Spleen (tissue), 7 donors: ENCODE measurements around the gene TTC19.

ENCODE experiments used
- POLR2A ChIP-seq, 3 donors: fragments of 450-650 bp; IDR thresholded peaks; one replicate each; pipeline ENCODE4 v1.5.1; 2017; ENCODE audit warnings: antibody characterized with exemption in 3 of 3, mild to moderate bottlenecking in 1 of 3
- POLR2AphosphoS5 ChIP-seq, 3 donors: sonication (generic); formaldehyde crosslinking; IDR thresholded peaks; one replicate each; pipeline ENCODE4 v1.5.1; 2017; ENCODE audit warnings: antibody characterized with exemption in 3 of 3
- TF ChIP-seq, protein P1 (sequence below), 11 experiments: fragments of 200-600 bp in 7 of 11; fragments of 450-650 bp in 4 of 11; sonication (generic) in 4 of 11; IDR thresholded peaks in 8 of 11; conservative IDR thresholded peaks in 3 of 11; 1 replicate in 7 of 11; 2 replicates in 4 of 11; pipeline versions ENCODE4 v1.4.0 to v1.8.0; 2016 to 2021; ENCODE audit warnings: antibody characterized with exemption in 11 of 11, inconsistent platforms in 4 of 11, mild to moderate bottlenecking in 1 of 11
- donor health status: DM: no; HTN: no; CAD: no; lungs with moderate emphysema.
- donor health status: DM: no; HTN: no; CAD: no.
- donor health status: DM: no; HTN: no; CAD: no.

GRCh38 chr17:16026895-16027294 lies 27.3 kb downstream of the TTC19 start:
- TF ChIP-seq POLR2AphosphoS5 (IDR thresholded peaks at IDR 0.05) (no peak), POLR2A (IDR thresholded peaks at IDR 0.05) (no peak)
- TF ChIP-seq, protein P1, sequence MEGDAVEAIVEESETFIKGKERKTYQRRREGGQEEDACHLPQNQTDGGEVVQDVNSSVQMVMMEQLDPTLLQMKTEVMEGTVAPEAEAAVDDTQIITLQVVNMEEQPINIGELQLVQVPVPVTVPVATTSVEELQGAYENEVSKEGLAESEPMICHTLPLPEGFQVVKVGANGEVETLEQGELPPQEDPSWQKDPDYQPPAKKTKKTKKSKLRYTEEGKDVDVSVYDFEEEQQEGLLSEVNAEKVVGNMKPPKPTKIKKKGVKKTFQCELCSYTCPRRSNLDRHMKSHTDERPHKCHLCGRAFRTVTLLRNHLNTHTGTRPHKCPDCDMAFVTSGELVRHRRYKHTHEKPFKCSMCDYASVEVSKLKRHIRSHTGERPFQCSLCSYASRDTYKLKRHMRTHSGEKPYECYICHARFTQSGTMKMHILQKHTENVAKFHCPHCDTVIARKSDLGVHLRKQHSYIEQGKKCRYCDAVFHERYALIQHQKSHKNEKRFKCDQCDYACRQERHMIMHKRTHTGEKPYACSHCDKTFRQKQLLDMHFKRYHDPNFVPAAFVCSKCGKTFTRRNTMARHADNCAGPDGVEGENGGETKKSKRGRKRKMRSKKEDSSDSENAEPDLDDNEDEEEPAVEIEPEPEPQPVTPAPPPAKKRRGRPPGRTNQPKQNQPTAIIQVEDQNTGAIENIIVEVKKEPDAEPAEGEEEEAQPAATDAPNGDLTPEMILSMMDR (IDR thresholded peaks at IDR 0.05 in 8 of 11, conservative IDR thresholded peaks at IDR 0.05 in 3 of 11) = no peak
